HG03095 (cell line): ENCODE results near the gene LRRC70.
"Not testable (repeated sequence)": the region's sequence is repeated elsewhere in the genome, so short reads cannot be mapped to it uniquely, and the experiment has no call there.

Source experiments
- ATAC-seq: cut with Tn5 transposase; IDR thresholded peaks from one replicate; pipeline ENCODE4 v1.9.1; 2021; ENCODE audit warnings: moderate library complexity; ENCODE audit not compliant: unreplicated experiment

Gene LRRC70

GRCh38 chr5:62605638-62606037, 27.0 kb downstream of the LRRC70 start:
- ATAC-seq, result no peak

DNA sequence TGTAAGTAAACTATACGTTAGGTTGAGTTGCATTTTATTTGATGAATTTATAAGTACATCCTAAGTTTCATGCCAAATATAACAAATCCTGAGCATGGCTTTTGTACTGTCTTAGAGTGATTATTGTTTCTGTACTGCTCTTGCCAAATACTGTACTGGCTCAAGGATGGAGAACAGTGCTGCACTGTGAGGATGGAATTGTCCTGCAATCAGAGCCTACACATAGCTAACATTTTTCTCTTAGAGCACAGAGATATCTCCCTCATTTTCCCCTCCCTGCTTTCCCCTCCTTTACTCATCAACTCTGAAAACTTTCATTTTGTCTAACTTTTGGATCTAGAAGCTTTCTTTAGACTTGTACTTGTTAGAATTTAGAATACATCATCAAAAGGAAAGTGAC, 28.3 kb downstream of the LRRC70 start:
- no peak for ATAC-seq

DNA sequence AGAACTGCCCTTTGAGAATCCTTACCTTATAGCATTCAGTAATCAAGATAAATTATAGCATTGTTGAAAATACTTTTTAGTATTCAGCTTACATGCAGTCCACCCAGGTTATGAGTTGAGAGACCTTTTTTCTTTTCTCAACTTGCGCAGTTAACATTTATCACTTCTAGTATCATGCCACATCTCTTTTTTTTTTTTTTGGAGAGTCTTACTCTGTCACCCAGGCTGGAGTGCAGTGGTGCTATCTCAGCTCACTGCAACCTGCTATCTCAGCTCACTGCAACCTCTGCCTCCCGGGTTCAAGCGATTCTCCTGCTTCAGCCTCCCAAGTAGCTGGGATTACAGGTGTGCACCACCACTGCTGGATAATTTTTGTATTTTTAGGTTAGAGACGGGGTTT, 29.0 kb downstream of the LRRC70 start:
- ATAC-seq, result no peak

DNA sequence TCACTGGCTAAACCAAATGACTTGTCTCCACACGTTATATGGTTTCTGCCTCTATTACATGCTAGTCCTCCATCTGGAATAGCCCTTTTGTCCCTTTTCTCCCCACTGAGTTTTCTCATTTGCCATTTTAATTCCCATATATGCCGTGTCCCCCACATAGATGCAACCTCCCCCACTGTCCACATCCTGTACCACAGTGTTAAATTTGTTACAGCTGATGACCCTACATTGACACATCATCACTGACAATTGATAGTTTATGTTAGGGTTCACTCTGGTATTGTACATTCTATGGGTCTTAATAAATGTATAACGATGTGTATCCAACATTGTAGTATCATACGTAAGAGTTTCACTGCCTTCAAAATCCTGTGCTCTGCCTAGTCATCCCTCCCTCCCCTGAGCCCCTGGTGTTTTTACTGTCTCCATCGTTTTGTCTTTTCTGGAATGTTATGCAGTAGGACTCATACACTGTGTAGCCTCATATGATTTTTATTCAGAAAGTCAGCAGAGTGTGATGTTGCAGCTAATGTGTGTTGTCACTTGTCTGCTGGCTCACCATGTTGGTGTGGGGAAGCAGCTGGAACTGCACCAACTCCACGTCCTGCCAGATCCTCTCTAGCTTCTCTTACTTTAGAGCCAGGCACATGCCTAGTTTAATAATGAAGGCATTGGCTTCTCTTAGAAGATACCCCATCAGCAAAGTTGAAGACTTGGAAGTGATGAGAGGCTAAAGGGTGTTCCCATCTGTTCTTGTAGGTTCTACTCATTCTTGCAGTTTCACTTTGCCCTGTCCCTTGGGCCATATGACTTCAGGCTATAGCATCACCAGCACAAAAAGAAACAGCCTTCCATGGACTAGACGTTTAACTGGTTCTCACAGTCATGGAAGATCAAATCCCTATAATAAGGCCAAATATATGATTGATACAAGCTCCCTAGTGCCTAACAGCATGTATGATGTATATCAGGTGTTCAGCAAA, 30.2 kb downstream of the LRRC70 start:
- ATAC-seq, result no peak

- ATAC-seq, result no peak
These were observed 35.7 kb downstream of the LRRC70 start for GRCh38 chr5:62614355-62614754.

- no peak for ATAC-seq
These were observed 38.1 kb downstream of the LRRC70 start for GRCh38 chr5:62616615-62617277.

- no peak for ATAC-seq
These were observed 39.3 kb downstream of the LRRC70 start for GRCh38 chr5:62617943-62618342.

- no peak for ATAC-seq
These were observed 42.1 kb downstream of the LRRC70 start for GRCh38 chr5:62620761-62621160.

GRCh38 chr5:62621280-62621679, 42.7 kb downstream of the LRRC70 start:
- ATAC-seq, result no peak

DNA sequence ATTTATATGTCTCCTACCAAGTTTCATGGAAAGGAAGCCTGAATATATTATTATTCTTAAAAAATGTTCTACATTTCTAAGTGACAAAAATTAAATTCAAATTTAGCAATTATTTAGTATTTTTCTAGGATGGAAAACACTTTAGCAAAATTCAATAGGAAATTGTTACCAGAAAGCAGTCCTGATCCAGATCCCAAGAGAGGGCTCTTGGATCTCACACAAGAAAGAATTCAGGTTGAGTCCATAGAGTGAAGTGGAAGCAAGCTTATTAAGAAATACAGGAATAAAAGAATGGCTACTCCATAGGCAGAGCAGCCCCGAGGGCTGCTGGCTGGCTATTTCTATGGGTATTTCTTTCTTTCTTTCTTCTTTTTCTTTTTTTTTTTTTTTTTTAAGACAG, 44.7 kb downstream of the LRRC70 start:
- ATAC-seq, result no peak

DNA sequence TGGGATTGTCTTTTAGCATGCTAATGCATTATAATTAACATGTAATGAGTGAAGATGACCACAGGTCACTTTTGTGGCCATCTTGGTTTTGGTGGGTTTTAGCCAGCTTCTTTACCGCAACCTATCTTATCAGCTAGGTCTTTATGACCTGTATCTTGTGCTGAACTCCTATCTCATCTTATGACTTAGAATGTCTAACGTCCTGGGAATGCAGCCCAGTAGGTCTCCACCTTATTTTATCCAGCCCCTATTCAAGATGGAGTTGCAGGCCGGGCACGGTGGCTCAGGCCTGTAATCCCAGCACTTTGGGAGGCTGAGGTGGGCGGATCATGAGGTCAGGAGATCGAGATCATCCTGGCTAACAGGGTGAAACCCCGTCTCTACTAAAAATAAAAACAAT, 45.8 kb downstream of the LRRC70 start:
- not testable (repeated sequence) for ATAC-seq

DNA sequence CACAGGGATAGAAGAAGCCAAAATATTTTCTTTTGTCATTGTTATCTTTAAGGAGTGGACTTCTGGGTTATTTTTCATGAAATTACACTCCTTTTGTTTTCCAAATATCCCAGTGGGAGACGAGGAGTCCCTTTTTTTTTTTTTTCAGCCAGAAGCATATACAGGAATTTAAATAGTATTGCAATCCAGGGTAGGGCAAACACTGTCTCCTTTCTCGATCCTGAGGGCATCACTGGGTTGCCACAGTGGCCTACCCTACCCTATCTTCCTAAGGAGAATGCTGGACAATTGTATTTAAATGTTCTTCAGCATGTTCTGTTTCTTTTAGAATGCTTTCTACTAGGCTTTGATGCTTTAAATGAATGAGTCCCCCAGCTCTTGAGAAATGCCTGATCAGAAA, 47.9 kb downstream of the LRRC70 start:
- no peak for ATAC-seq

GRCh38 chr5:62627121-62627520, 48.5 kb downstream of the LRRC70 start:
- ATAC-seq, result no peak

GRCh38 chr5:62627901-62628300, 49.3 kb downstream of the LRRC70 start:
- no peak for ATAC-seq
